ENCODE measurements around the gene SERTAD4.
"Not testable (repeated sequence)": the region's sequence is repeated elsewhere in the genome, so short reads cannot be mapped to it uniquely, and the experiment has no call there.

Gene SERTAD4

DNA sequence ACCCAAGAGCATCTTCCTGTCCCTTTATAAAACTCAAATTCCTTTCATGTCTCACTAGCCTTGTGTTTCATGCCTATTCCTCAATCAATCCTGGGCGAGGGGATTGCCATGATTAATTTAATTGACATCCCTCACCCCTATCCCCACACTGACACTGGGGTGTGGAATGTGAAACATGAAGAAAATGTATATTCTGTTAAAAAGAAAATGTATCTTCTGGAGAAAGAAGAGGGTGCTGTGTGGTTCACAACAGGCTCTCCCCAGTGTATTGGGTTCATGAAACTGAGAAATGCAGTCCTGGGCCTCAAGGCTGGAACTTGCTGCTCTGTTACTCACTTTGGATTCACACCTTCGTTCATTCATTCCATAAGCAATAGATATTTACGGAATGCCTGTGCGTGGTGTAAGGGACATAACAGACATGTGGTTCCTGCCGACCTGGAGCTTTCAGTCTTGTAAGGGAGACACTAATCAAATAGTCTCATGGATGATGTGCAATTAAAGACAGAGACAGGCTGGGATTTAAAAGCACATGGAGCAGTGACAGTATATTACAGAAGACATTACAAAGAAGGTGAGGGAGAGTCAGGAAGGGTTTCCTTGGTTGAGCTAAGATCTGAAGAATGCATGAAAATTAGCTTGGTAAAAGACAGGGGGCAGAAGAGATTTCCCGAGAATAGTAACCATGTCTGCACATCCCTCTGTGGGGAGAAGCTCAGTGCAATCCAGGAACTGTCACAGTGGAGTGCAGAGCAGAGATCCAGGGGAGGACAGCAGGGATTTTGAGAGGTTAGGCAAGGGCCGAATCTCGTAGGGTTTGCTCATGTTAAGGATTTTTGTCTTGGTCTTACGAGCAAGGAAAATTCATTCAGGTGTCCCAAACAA lies 32.1 kb downstream of the SERTAD4 start:
- TF ChIP-seq CTCF (IDR thresholded peaks at IDR 0.05; ENCODE audit: insufficient read depth, low read depth, low read length, missing control alignments) = no peak
- H3K4me3 ChIP-seq (ENCODE audit: low read depth, low read length) = no peak overlapping the region
- DNase-seq (ENCODE audit: low read depth) = no peak

DNA sequence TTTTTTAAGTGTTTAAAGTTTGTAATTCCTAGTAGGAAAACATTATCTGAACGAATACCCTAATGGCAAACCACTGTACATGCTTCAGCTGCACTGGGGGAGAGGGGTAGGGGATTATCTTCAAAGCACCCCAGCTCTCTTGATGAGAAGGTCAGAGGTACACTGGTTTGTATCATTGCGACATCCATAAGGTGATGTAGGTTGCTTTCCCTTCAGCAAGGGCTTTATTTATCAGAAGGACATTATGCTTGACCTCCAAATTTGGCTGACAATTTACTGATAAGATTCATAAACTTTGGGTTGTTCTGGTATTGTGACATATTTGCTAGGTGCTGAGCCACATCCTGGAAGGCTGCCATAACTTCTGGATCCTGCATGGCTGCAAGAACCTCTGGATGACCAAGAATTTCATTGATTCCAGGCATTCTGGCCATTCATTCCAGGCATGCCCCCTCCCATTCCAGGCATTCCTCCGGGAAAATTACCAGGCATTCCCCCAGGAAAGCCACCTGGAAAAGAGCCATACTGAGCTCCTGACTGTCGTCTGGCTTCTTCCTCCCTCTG lies 32.9 kb downstream of the SERTAD4 start:
- not testable (repeated sequence) for DNase-seq (ENCODE audit: low read depth); H3K4me3 ChIP-seq (ENCODE audit: low read depth, low read length)

GRCh38 chr1:210269981-210270380 lies 37.4 kb downstream of the SERTAD4 start:
- DNase-seq (ENCODE audit: low read depth) = no peak
- no peak overlapping the region for H3K4me3 ChIP-seq (ENCODE audit: low read depth, low read length)

GRCh38 chr1:210272666-210273065 lies 40.1 kb downstream of the SERTAD4 start:
- no peak overlapping the region for H3K4me3 ChIP-seq (ENCODE audit: low read depth, low read length)
- TF ChIP-seq CTCF (IDR thresholded peaks at IDR 0.05; ENCODE audit: insufficient read depth, low read depth, low read length, missing control alignments) = no peak
- DNase-seq (ENCODE audit: low read depth) = no peak

More at GRCh38 chr1:210269981-210270380, 37.4 kb downstream of the SERTAD4 start:
- TF ChIP-seq CTCF (IDR thresholded peaks at IDR 0.05; ENCODE audit: insufficient read depth, low read depth, low read length, missing control alignments) = no peak

DNA sequence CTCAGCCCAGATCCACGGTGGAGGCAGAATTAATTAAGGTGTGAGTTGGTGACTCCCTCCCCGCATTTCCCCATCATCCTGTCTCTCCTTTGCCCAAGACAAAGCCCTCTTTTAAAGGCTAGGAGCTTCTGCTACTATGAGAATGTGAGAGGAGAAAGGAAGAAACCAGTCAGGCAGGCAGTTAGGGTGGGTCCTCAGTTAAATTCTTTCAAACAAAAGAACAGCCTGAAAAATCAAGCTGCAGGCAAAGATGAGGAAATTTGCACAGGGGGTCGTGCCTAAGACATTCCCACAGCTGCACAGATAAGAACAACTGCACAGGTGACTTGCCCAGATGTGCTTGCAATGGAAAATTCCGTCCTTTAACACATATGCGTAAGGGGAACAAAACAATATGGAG lies 47.6 kb downstream of the SERTAD4 start:
- DNase-seq (ENCODE audit: low read depth) = no peak
- no peak for TF ChIP-seq CTCF (IDR thresholded peaks at IDR 0.05; ENCODE audit: insufficient read depth, low read depth, low read length, missing control alignments)
- no peak overlapping the region for H3K4me3 ChIP-seq (ENCODE audit: low read depth, low read length)

- no peak for TF ChIP-seq CTCF (IDR thresholded peaks at IDR 0.05; ENCODE audit: insufficient read depth, low read depth, low read length, missing control alignments)
- no peak for DNase-seq (ENCODE audit: low read depth)
- no peak overlapping the region for H3K4me3 ChIP-seq (ENCODE audit: low read depth, low read length)
Measured at GRCh38 chr1:210288116-210288515, 55.5 kb downstream of the SERTAD4 start.

GRCh38 chr1:210289248-210289647 lies 56.7 kb downstream of the SERTAD4 start:
- no peak for DNase-seq (ENCODE audit: low read depth)
- H3K4me3 ChIP-seq (ENCODE audit: low read depth, low read length) = no peak overlapping the region
- no peak for TF ChIP-seq CTCF (IDR thresholded peaks at IDR 0.05; ENCODE audit: insufficient read depth, low read depth, low read length, missing control alignments)

Data from GM12865 (cell line).